ENCODE data around the gene LGI2. TPM values are rescaled to one million over a fixed set of nuclear protein-coding genes. Genes with fewer than 3 reads are reported as not detected.

The LGI2 gene
- total and polyA plus RNA-seq, 2 of the 8 experiments (the other 6 are each of a cell fraction or from before 2014, with no cell fraction given), result 2.3 to 4.0 TPM

DNA sequence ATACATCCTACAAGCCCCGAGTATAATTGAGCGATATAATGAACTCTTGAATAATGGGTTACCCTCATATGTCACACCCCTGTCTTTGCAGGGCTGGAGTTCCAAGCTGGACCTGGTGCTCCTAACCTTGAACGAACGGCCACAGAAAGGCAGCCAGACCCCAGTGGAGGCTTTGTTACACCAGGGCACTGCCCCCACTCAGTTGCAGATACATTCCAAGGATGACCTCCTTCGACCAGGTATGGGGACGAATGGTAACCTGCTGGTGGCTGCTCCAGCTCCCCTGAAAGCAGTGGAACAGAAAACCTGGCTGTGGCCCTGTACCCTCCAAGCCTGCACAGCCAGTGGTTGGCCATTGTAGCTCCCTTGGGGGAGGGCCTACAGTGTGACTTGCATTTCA lies 61.3 kb downstream of the LGI2 start:
- peaks cover 11 to 18% of the 10 kb centered on the region in 2 experiments for H3K9me3 ChIP-seq (ENCODE audit: insufficient read depth in 2 of 2, low read depth in 1 of 2, low read length in 1 of 2)
- no peak overlapping the region for H3K4ac ChIP-seq (replicated peaks; ENCODE audit: insufficient read length, low read depth, low read length)
- no peak overlapping the region for H2AFZ ChIP-seq (ENCODE audit: low read length)
- WGBS, 2 experiments (ENCODE audit: extremely low coverage in 1 of 2, insufficient coverage in 1 of 2, insufficient read length in 1 of 2, insufficient replicate concordance in 2 of 2, low coverage in 1 of 2, low lambda C conversion rate in 2 of 2, missing lambda C conversion rate in 1 of 2), result 91% methylated on average over 6 of the region's 6 CpGs; no CpG with 5 or more reads in 1 of the 2 experiments
- no peak overlapping the region for H2BK5ac ChIP-seq (ENCODE audit: low read depth, low read length)
- no peak for TF ChIP-seq YY1 (IDR thresholded peaks at IDR 0.05; ENCODE audit: low read depth, low read length)
- TF ChIP-seq POU5F1 (IDR thresholded peaks at IDR 0.05; ENCODE audit: low read depth, low read length), result no peak
- no peak for TF ChIP-seq CBX5 (IDR thresholded peaks at IDR 0.05; ENCODE audit: low read depth, low read length)
- no peak for TF ChIP-seq CHD2 (IDR thresholded peaks at IDR 0.05; ENCODE audit: low read length)
- ChIA-PET CTCF (ENCODE audit: partially characterized antibody) (interaction anchor here (1.0 to 2.7 kb wide), 2 partner anchors 11 to 384 kb away, joined by 3 to 14 read pairs; no protein-coding TSS in a partner anchor), POLR2A (ENCODE audit: partially characterized antibody) (interaction anchor here (1.2 kb wide), 1 partner anchor 395 kb away, joined by 3 read pairs; no protein-coding TSS in a partner anchor)
- FAIRE-seq, result no peak
- no peak overlapping the region for H3K4me2 ChIP-seq (ENCODE audit: insufficient read depth in 1 of 2, low read depth in 2 of 2, low read length in 2 of 2)
- H3K23ac ChIP-seq (ENCODE audit: insufficient read length), result no peak overlapping the region
- H3K4me3 ChIP-seq (ENCODE audit: extremely low read depth in 1 of 4, insufficient read depth in 2 of 4, low read depth in 3 of 4, low read length in 4 of 4), result no peak overlapping the region
- 0 out of 8 replicates have a peak, but pooled peaks cover 0 to 2% (median 0%) of the 10 kb centered on the region in 4 experiments for H3K36me3 ChIP-seq (ENCODE audit: control insufficient read depth in 2 of 4, insufficient read depth in 4 of 4, low read length in 3 of 4)
- H2BK12ac ChIP-seq (ENCODE audit: low read depth, low read length), result no peak overlapping the region
- DNase-seq (ENCODE audit: low read depth in 1 of 2, low spot score in 2 of 2), result no peak
- no peak overlapping the region for H3K56ac ChIP-seq (replicated peaks; ENCODE audit: insufficient read length, low read depth, low read length)
- H3K4me1 ChIP-seq (replicated peaks in 1 of 4; ENCODE audit: control insufficient read depth in 3 of 4, insufficient read depth in 4 of 4, low read length in 3 of 4), result peaks cover 0 to 2% (median 0%) of the 10 kb centered on the region in 4 experiments; a peak in 1 of 7 replicates
- no peak overlapping the region for H2BK20ac ChIP-seq (ENCODE audit: low read length)
- no peak overlapping the region for H3K14ac ChIP-seq (ENCODE audit: insufficient read length)
- no peak overlapping the region for H3K18ac ChIP-seq (ENCODE audit: extremely low read depth, low read length)
- H3K9ac ChIP-seq (replicated peaks in 1 of 4; ENCODE audit: extremely low read depth in 1 of 4, low read depth in 3 of 4, low read length in 3 of 4), result no peak overlapping the region
- no peaks in the 10 kb centered on the region for H3K79me2 ChIP-seq (ENCODE audit: control insufficient read depth in 1 of 2, insufficient read depth in 2 of 2, low read length in 2 of 2)
- H4K5ac ChIP-seq (ENCODE audit: insufficient read length, low read depth, low read length), result no peak overlapping the region
- no peak overlapping the region for H2AK5ac ChIP-seq (ENCODE audit: low read depth, low read length)
- H4K91ac ChIP-seq (replicated peaks; ENCODE audit: insufficient read length, low read length), result no peak overlapping the region
- H2BK120ac ChIP-seq (replicated peaks; ENCODE audit: low read depth, low read length), result no peak overlapping the region
- no peaks in the 10 kb centered on the region for H3K23me2 ChIP-seq (ENCODE audit: low read depth, low read length)
- H4K20me1 ChIP-seq (replicated peaks in 1 of 2; ENCODE audit: control insufficient read depth in 1 of 2, insufficient read depth in 2 of 2, low read length in 2 of 2), result no peaks in the 10 kb centered on the region
- no peak overlapping the region for H2BK15ac ChIP-seq (ENCODE audit: low read length)
- no peaks in the 10 kb centered on the region for H3K27me3 ChIP-seq (replicated peaks in 1 of 4; ENCODE audit: control insufficient read depth in 3 of 4, extremely low read depth in 1 of 4, insufficient read depth in 3 of 4, low read length in 3 of 4)
- no peaks in the 10 kb centered on the region; the same call in 1 of the 2 replicates for H3K79me1 ChIP-seq (ENCODE audit: low read depth, low read length)
- no peak overlapping the region for H4K8ac ChIP-seq (ENCODE audit: extremely low read depth, insufficient read depth, low read length)
- H3K27ac ChIP-seq (ENCODE audit: low read depth, low read length), result no peak overlapping the region

Measured in H1 (cell line).